IMR-90 (cell line): ENCODE measurements around the gene CAPS. TPM values are rescaled to one million over a fixed set of nuclear protein-coding genes. Genes with fewer than 3 reads are reported as not detected.

Experiments
- ATAC-seq: fragments of 200-7000 bp; cut with Tn5 transposase; 2 replicates; pipeline ENCODE4 v1.9.1; 2020; ENCODE audit warnings: low read depth, mild to moderate bottlenecking, moderate library complexity
- BruUV-seq: library from RNA; stranded (reverse); fragments of 400-500 nt; replicated peaks from 2 replicates; lab custom pipeline; 2021; lab: Mats Ljungman, UMichigan
- CTCF ChIA-PET: fragments of 300-600 bp; formaldehyde crosslinking; extraction: SDS; loops from one replicate; lab custom pipeline; 2021; ENCODE audit warnings: antibody characterized with exemption; lab: Yijun Ruan, JAX
- POLR2A ChIA-PET: fragments of 300-600 bp; sonication (Branson Sonifier 250); formaldehyde crosslinking; loops from one replicate; lab custom pipeline; 2022; ENCODE audit warnings: antibody characterized with exemption; ENCODE audit not compliant: unreplicated experiment; lab: Charles Lee
- DNase-seq: peaks from one replicate; pipeline ENCODE4 v3.0.0; 2013
- H2AFZ ChIP-seq: replicated peaks from 2 replicates; pipeline ENCODE3; 2013; ENCODE audit warnings: low read length, mild to moderate bottlenecking; ENCODE audit not compliant: poor library complexity
- H2AK5ac ChIP-seq: 2 replicates; pipeline ENCODE4 v1.6.1; 2013; ENCODE audit warnings: low read depth, low read length, inconsistent platforms
- H2AK9ac ChIP-seq: replicated peaks from 2 replicates; pipeline ENCODE3; 2013; ENCODE audit warnings: mild to moderate bottlenecking, low read depth, low read length, moderate library complexity; ENCODE audit not compliant: poor library complexity
- H2BK120ac ChIP-seq: 2 replicates; pipeline ENCODE4 v1.6.1; 2013; ENCODE audit warnings: low read depth, low read length, inconsistent platforms
- H2BK15ac ChIP-seq: 3 replicates; pipeline ENCODE4 v1.6.1; 2013; ENCODE audit warnings: low read depth, low read length, inconsistent platforms
- H2BK20ac ChIP-seq: 2 replicates; pipeline ENCODE4 v1.6.1; 2013; ENCODE audit warnings: low read depth, mild to moderate bottlenecking, inconsistent platforms, low read length, moderate library complexity
- H2BK5ac ChIP-seq: 2 replicates; pipeline ENCODE4 v1.6.1; 2013; ENCODE audit warnings: mild to moderate bottlenecking, low read depth, low read length, inconsistent platforms; ENCODE audit not compliant: poor library complexity, severe bottlenecking
- H3K14ac ChIP-seq: replicated peaks from 2 replicates; pipeline ENCODE4 v1.6.1; 2013; ENCODE audit warnings: low read depth, low read length, inconsistent platforms
- H3K18ac ChIP-seq: 2 replicates; pipeline ENCODE4 v1.6.1; 2013; ENCODE audit warnings: low read depth, low read length, control low read depth
- H3K23ac ChIP-seq: 2 replicates; pipeline ENCODE4 v1.6.1; 2013; ENCODE audit warnings: low read depth, low read length, inconsistent platforms
- H3K27ac ChIP-seq: 2 replicates; pipeline ENCODE4 v1.5.1; 2013; ENCODE audit warnings: mild to moderate bottlenecking, control low read depth, low read length; ENCODE audit not compliant: insufficient read depth
- H3K27me3 ChIP-seq: 2 replicates; pipeline ENCODE4 v1.6.1; 2013; ENCODE audit warnings: low read length; ENCODE audit not compliant: control insufficient read depth, insufficient read depth
- H3K36me3 ChIP-seq: 2 replicates; pipeline ENCODE4 v1.6.1; 2013; ENCODE audit warnings: low read length, mixed read lengths; ENCODE audit not compliant: control insufficient read depth, insufficient read depth
- H3K4ac ChIP-seq: 2 replicates; pipeline ENCODE4 v1.6.1; 2013; ENCODE audit warnings: low read depth, low read length, inconsistent platforms
- H3K4me1 ChIP-seq: 2 replicates; pipeline ENCODE4 v1.6.1; 2013; ENCODE audit warnings: low read length, mixed read lengths; ENCODE audit not compliant: control insufficient read depth, insufficient read depth
- H3K4me2 ChIP-seq: 2 replicates; pipeline ENCODE4 v1.6.1; 2013; ENCODE audit warnings: low read depth, mild to moderate bottlenecking, control low read depth, low read length, moderate library complexity
- H3K4me3 ChIP-seq: 2 replicates; pipeline ENCODE4 v1.5.1; 2013; ENCODE audit warnings: low read depth, mild to moderate bottlenecking, control low read depth, low read length, moderate library complexity; ENCODE audit not compliant: insufficient read depth
- H3K56ac ChIP-seq: 2 replicates; pipeline ENCODE4 v1.6.1; 2013; ENCODE audit warnings: low read length, inconsistent platforms; ENCODE audit not compliant: insufficient read depth; ENCODE audit errors: extremely low read depth
- H3K79me1 ChIP-seq, 2 experiments: 2 replicates each; pipeline ENCODE4 v1.6.1; 2013; ENCODE audit warnings: low read length in 2 of 2, inconsistent platforms in 1 of 2, low read depth in 1 of 2
- H3K9ac ChIP-seq: 2 replicates; pipeline ENCODE4 v1.6.1; 2013; ENCODE audit warnings: low read depth, low read length, control low read depth
- H3K9me1 ChIP-seq: 2 replicates; pipeline ENCODE4 v1.6.1; 2013; ENCODE audit warnings: low read length, inconsistent platforms; ENCODE audit not compliant: insufficient read depth
- H3K9me3 ChIP-seq: 2 replicates; pipeline ENCODE4 v1.6.1; 2013; ENCODE audit warnings: low read length; ENCODE audit not compliant: control insufficient read depth, insufficient read depth
- H4K20me1 ChIP-seq: 2 replicates; pipeline ENCODE4 v1.6.1; 2013; ENCODE audit warnings: low read length, inconsistent platforms; ENCODE audit not compliant: insufficient read depth
- H4K5ac ChIP-seq: 2 replicates; pipeline ENCODE4 v1.6.1; 2013; ENCODE audit warnings: mild to moderate bottlenecking, low read depth, low read length, control low read depth
- H4K8ac ChIP-seq, 2 experiments: 2 replicates each; pipeline ENCODE4 v1.6.1; 2013; ENCODE audit warnings: low read depth in 2 of 2, low read length in 2 of 2, control low read depth in 1 of 2, inconsistent platforms in 1 of 2
- H4K91ac ChIP-seq: 2 replicates; pipeline ENCODE4 v1.6.1; 2013; ENCODE audit warnings: low read depth, low read length, inconsistent platforms; ENCODE audit not compliant: insufficient read depth
- BHLHE40 ChIP-seq: fragments of 150-350 bp; IDR thresholded peaks from 2 replicates; pipeline ENCODE4 v1.6.1; 2016; ENCODE audit warnings: mild to moderate bottlenecking, low read depth, low read length
- FOS ChIP-seq: fragments of 150-350 bp; IDR thresholded peaks from 2 replicates; pipeline ENCODE4 v1.6.1; 2016; ENCODE audit warnings: low read depth, low read length
- MAFK ChIP-seq: IDR thresholded peaks from 2 replicates; pipeline ENCODE4 v1.6.1; 2012; ENCODE audit warnings: low read depth, low read length, improper control_type of control experiment
- MAZ ChIP-seq: IDR thresholded peaks from 2 replicates; pipeline ENCODE4 v1.6.1; 2012; ENCODE audit warnings: low read depth, mild to moderate bottlenecking, low read length, improper control_type of control experiment, moderate library complexity, borderline replicate concordance
- POLR2A ChIP-seq: IDR thresholded peaks from 2 replicates; pipeline ENCODE4 v1.6.1; 2012; ENCODE audit warnings: mild to moderate bottlenecking, low read depth, low read length
- RAD21 ChIP-seq: IDR thresholded peaks from 2 replicates; pipeline ENCODE4 v1.6.1; 2012; ENCODE audit warnings: low read length, improper control_type of control experiment
- RCOR1 ChIP-seq: IDR thresholded peaks from 2 replicates; pipeline ENCODE4 v1.6.1; 2012; ENCODE audit warnings: mild to moderate bottlenecking, low read length, improper control_type of control experiment; ENCODE audit not compliant: insufficient replicate concordance
- RFX5 ChIP-seq: IDR thresholded peaks from 2 replicates; pipeline ENCODE4 v1.8.0; 2012; ENCODE audit warnings: low read depth, mild to moderate bottlenecking, low read length, moderate library complexity
- WGBS, 2 experiments: methylation state at CpG; one replicate each; pipeline versions ENCODE4 v1.1.5 to v1.1.7; 2013; ENCODE audit warnings: missing lambda C conversion rate in 2 of 2; ENCODE audit not compliant: insufficient read length in 1 of 2; ENCODE audit errors: extremely low coverage in 2 of 2; 5-methylcytosine and 5-hydroxymethylcytosine counted together
- dilution Hi-C: fragments of 300-500 bp; cut with HindIII; formaldehyde crosslinking; loops from one replicate; pipeline ENCODE4 v1.14.3; 2018; ENCODE audit warnings: low sequenced_read_pairs; ENCODE audit not compliant: unreplicated experiment
- in situ Hi-C: fragments of 300-500 bp; cut with MboI; formaldehyde crosslinking; loops from 3 replicates; pipeline ENCODE4 v1.14.3; 2019; ENCODE audit warnings: low sequenced_read_pairs, inconsistent platforms, mixed read lengths
- intact Hi-C: fragments of 100-400 bp; cut with micrococcal nuclease; formaldehyde crosslinking; loops from 2 replicates; pipeline ENCODE4 v1.10.0; 2022
- polyA plus RNA-seq, 3 experiments: library from polyadenylated mRNA; depleted of rRNA; stranded (reverse); fragments of >200 nt; gene quantifications; 2 replicates each; pipeline ENCODE4 v1.2.3, GENCODE V29; 2012; ENCODE audit warnings: low replicate concordance in 1 of 3
- total RNA-seq: library from RNA; depleted of rRNA; stranded (reverse); fragments of >200 nt; gene quantifications from 2 replicates; pipeline ENCODE4 v1.2.3, GENCODE V29; 2012
- TF ChIP-seq, protein P1 (sequence below): fragments of 150-350 bp; IDR thresholded peaks from 2 replicates; pipeline ENCODE4 v1.6.1; 2017; ENCODE audit warnings: mild to moderate bottlenecking, antibody characterized with exemption, low read length, low read depth

CAPS gene
- total and polyA plus RNA-seq, 2 of the 4 experiments (the other 2 are of a cell fraction): 0.54 to 4.9 TPM

DNA sequence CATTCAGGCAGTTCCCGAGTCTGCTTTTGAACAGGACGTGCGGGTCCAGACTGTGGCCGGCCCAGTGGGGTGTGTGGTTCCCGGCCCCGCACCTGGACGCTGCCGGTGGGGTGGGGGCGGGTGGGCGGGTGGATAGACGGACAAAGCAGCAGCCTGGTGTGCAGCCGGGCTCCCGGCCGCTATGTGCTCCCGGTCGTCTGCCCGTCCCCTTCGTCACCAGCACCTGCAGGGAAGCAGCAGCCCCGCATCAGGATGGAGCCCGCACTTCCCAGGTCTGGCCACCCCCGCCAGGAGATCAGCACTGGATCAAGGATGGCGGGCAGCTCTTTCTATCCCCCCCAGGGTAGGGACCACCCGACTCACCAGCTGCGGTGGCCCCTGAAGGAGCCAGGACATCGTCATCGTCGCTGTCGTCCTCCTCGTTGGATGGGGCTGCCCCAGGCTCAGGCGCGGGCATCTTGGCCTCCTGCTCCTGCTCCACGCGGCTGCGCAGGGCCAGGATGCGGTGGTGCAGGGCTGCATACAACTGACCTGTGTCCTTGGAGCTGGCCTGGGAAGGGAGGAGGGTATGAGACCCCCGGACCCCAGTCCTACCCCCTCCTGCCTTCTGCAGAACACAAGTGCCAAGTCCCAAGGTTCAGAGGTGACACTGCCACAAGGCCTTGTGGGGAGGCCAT lies 3.5 kb downstream of the CAPS start:
- dilution Hi-C loops: no loop called here
- H3K4me3 ChIP-seq: no peak overlapping the region
- WGBS, 2 experiments: 90% methylated on average over 12 of the region's 36 CpGs; no CpG with 5 or more reads in 1 of the 2 experiments

More for the DNA sequence above, 3.5 kb downstream of the CAPS start:
- no peak overlapping the region for H2BK15ac ChIP-seq
- H3K36me3 ChIP-seq: peaks cover 72% of the 10 kb centered on the region
- no peak for DNase-seq
- H3K23ac ChIP-seq: no peak overlapping the region
- no peak overlapping the region for H2BK20ac ChIP-seq
- CTCF ChIA-PET: no interaction called here
- no peak overlapping the region for H3K4ac ChIP-seq
- no peak overlapping the region for H2BK5ac ChIP-seq
- POLR2A ChIA-PET: no interaction called here
- no peak overlapping the region for H3K9ac ChIP-seq
- H2BK120ac ChIP-seq: no peak overlapping the region
- H2AK5ac ChIP-seq: no peak overlapping the region
- no peak overlapping the region for H3K27ac ChIP-seq
- in situ Hi-C loops: no loop called here
- no TSS peak for BruUV-seq
- H4K91ac ChIP-seq: no peak overlapping the region
- H3K9me1 ChIP-seq: no peaks in the 10 kb centered on the region
- H2AFZ ChIP-seq: no peak overlapping the region
- H3K4me1 ChIP-seq: peaks cover 11% of the 10 kb centered on the region
- intact Hi-C loops: no loop called here
- no peaks in the 10 kb centered on the region for H3K27me3 ChIP-seq
- H4K20me1 ChIP-seq: peaks cover 4% of the 10 kb centered on the region; the same call in 1 of the 2 replicates
- no peak overlapping the region for H2AK9ac ChIP-seq
- no peak overlapping the region for H3K14ac ChIP-seq
- H3K79me1 ChIP-seq: peaks cover 0 to 8% of the 10 kb centered on the region in 2 experiments; a peak in 1 of 4 replicates
- no peak overlapping the region for H3K56ac ChIP-seq
- no peak overlapping the region for H4K8ac ChIP-seq
- H3K18ac ChIP-seq: no peak overlapping the region
- H3K4me2 ChIP-seq: no peak overlapping the region
- no peaks in the 10 kb centered on the region for H3K9me3 ChIP-seq
- ATAC-seq: no peak
- no peak for TF ChIP-seq RFX5
- no peak for TF ChIP-seq RCOR1
- no peak for TF ChIP-seq BHLHE40
- TF ChIP-seq MAZ: no peak
- TF ChIP-seq POLR2A: no peak
- no peak for TF ChIP-seq RAD21
- no peak for TF ChIP-seq MAFK
- TF ChIP-seq FOS: no peak
- TF ChIP-seq, protein P1, sequence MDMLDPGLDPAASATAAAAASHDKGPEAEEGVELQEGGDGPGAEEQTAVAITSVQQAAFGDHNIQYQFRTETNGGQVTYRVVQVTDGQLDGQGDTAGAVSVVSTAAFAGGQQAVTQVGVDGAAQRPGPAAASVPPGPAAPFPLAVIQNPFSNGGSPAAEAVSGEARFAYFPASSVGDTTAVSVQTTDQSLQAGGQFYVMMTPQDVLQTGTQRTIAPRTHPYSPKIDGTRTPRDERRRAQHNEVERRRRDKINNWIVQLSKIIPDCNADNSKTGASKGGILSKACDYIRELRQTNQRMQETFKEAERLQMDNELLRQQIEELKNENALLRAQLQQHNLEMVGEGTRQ: no peak
- no peak overlapping the region for H4K5ac ChIP-seq
